ENCODE data around the gene SCFD2. TPM values are rescaled to one million over a fixed set of nuclear protein-coding genes. Genes with fewer than 3 reads are reported as not detected.

Gene SCFD2
- total and polyA plus RNA-seq, 2 donors (not counting 3 experiments of a cell fraction or from before 2014, with no cell fraction given): 12.3 to 22.8 TPM

DNA sequence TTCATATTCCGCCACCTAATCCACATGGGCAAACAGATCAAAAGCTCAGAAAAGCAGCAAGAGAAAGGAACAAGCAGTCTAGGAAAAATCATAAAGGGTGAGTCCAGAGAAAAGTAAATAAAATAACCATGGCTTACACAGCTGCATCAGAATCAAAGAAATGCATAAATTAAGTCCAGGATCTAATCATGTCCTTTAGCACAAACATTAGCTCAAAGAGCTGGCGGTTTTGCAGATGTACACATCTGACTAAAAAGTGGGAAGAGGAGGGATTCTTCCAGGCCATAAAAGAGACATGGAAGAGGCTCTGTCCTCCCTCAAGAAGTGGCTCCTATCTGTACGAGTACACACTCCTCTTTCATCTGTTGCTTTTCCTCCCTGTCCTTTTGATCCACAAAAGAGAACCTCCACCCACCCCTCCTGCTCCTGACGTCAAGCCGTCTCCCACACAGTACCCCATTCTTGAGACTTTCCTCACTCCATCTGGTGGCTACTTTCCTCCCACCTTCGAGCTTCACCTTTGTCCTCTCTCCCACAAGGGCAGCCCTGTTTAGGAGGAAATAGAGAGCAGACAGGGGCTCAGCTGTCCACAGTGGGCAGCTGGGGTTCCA is 411.2 kb downstream of the SCFD2 start:
- ChIA-PET POLR2A (no interaction called here), CTCF (interaction anchor here (1.0 kb wide), 1 partner anchor 8 kb away, joined by 3 read pairs; no protein-coding TSS in a partner anchor)
- Histone ChIP-seq H3K79me2 (ENCODE audit: control insufficient read depth, insufficient read depth, low read length) (no peaks in the 10 kb centered on the region), H2AFZ (ENCODE audit: low read depth, low read length) (no peak overlapping the region), H3K9me1 (replicated peaks; ENCODE audit: control insufficient read depth, extremely low read depth, insufficient read depth, low read length) (no peaks in the 10 kb centered on the region), H4K20me1 (replicated peaks; ENCODE audit: control insufficient read depth, extremely low read depth, insufficient read depth, low read length) (no peaks in the 10 kb centered on the region), H3K4me1 (ENCODE audit: control insufficient read depth, extremely low read depth, insufficient read depth, low read length) (peaks cover 12% of the 10 kb centered on the region), H3K27me3 (ENCODE audit: control insufficient read depth in 2 of 2, insufficient read depth in 2 of 2, low read length in 2 of 2) (no peaks in the 10 kb centered on the region), H3K9me3 (replicated peaks; ENCODE audit: control insufficient read depth, insufficient read depth, low read length) (no peaks in the 10 kb centered on the region), H3K27ac (ENCODE audit: insufficient read depth, low read depth, low read length) (no peak overlapping the region), H3K36me3 (ENCODE audit: control insufficient read depth in 2 of 2, extremely low read depth in 1 of 2, insufficient read depth in 2 of 2, low read length in 2 of 2) (no peaks in the 10 kb centered on the region), H3K4me2 (ENCODE audit: insufficient read depth, low read length) (no peak overlapping the region), H3K4me3 (replicated peaks in 1 of 3; ENCODE audit: insufficient read depth in 1 of 3, low read depth in 1 of 3, low read length in 3 of 3) (no peak overlapping the region), H3K9ac (replicated peaks; ENCODE audit: extremely low read depth, insufficient read depth, low read length) (no peak overlapping the region)
- dilution Hi-C loops (cut with MboI; ENCODE audit: extremely low pct_ligation_motif_present, low sequenced_read_pairs) (no loop called here), intact Hi-C loops (cut with micrococcal nuclease) (no loop called here)
- no peak for TF ChIP-seq POLR2AphosphoS5 (IDR thresholded peaks at IDR 0.05; ENCODE audit: insufficient read depth, low read depth, low read length)
- no peak for TF ChIP-seq EZH2 (IDR thresholded peaks at IDR 0.05; ENCODE audit: borderline replicate concordance, low read depth, low read length, severe bottlenecking)
- no peak for TF ChIP-seq MYC (IDR thresholded peaks at IDR 0.05; ENCODE audit: low read depth, low read length)
- no peak for TF ChIP-seq GATA2 (IDR thresholded peaks at IDR 0.05; ENCODE audit: insufficient read depth, insufficient read length, low read depth, low read length)
- TF ChIP-seq, protein P1, sequence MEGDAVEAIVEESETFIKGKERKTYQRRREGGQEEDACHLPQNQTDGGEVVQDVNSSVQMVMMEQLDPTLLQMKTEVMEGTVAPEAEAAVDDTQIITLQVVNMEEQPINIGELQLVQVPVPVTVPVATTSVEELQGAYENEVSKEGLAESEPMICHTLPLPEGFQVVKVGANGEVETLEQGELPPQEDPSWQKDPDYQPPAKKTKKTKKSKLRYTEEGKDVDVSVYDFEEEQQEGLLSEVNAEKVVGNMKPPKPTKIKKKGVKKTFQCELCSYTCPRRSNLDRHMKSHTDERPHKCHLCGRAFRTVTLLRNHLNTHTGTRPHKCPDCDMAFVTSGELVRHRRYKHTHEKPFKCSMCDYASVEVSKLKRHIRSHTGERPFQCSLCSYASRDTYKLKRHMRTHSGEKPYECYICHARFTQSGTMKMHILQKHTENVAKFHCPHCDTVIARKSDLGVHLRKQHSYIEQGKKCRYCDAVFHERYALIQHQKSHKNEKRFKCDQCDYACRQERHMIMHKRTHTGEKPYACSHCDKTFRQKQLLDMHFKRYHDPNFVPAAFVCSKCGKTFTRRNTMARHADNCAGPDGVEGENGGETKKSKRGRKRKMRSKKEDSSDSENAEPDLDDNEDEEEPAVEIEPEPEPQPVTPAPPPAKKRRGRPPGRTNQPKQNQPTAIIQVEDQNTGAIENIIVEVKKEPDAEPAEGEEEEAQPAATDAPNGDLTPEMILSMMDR (IDR thresholded peaks at IDR 0.05; ENCODE audit: extremely low read depth in 1 of 2, insufficient read depth in 1 of 2, low read depth in 1 of 2, low read length in 2 of 2): no peak
- no peak for TF ChIP-seq JUN (IDR thresholded peaks at IDR 0.05; ENCODE audit: borderline replicate concordance, insufficient read depth, insufficient read length, low read depth)
- TF ChIP-seq POLR2A (IDR thresholded peaks at IDR 0.05; ENCODE audit: low read depth, low read length): no peak
- TF ChIP-seq FOS (IDR thresholded peaks at IDR 0.05; ENCODE audit: borderline replicate concordance, insufficient read depth, low read length): no peak
- TF ChIP-seq, protein P2, sequence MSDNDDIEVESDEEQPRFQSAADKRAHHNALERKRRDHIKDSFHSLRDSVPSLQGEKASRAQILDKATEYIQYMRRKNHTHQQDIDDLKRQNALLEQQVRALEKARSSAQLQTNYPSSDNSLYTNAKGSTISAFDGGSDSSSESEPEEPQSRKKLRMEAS (IDR thresholded peaks at IDR 0.05; ENCODE audit: insufficient read depth, insufficient read length): no peak
- FAIRE-seq: no peak
- no TSS peak for BruUV-seq (replicated peaks)
- no peak for DNase-seq (ENCODE audit: low read depth, low spot score)
